ENCODE measurements around the gene CPXM2.

DNA sequence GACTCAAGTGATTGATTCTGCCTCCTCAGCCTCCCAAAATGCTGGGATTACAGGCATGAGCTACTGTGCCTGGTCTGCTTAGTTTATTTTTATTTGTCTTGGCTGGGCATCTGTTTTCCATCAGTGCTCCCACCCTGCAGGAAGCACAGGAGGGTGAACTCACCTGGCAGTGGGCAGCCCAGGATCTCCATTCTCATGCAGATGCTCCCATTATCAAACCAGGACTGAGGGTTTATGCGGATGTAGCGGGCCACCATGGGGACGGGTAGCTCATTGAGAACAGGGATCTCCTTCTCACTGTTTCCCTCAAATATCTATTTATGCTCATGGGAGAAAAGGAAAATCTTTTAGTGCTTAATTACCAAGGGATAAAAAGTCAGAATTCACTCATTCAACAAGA, 93.8 kb downstream of the CPXM2 start:
- TF ChIP-seq, protein P1, sequence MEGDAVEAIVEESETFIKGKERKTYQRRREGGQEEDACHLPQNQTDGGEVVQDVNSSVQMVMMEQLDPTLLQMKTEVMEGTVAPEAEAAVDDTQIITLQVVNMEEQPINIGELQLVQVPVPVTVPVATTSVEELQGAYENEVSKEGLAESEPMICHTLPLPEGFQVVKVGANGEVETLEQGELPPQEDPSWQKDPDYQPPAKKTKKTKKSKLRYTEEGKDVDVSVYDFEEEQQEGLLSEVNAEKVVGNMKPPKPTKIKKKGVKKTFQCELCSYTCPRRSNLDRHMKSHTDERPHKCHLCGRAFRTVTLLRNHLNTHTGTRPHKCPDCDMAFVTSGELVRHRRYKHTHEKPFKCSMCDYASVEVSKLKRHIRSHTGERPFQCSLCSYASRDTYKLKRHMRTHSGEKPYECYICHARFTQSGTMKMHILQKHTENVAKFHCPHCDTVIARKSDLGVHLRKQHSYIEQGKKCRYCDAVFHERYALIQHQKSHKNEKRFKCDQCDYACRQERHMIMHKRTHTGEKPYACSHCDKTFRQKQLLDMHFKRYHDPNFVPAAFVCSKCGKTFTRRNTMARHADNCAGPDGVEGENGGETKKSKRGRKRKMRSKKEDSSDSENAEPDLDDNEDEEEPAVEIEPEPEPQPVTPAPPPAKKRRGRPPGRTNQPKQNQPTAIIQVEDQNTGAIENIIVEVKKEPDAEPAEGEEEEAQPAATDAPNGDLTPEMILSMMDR (IDR thresholded peaks at IDR 0.05), result no peak
- TF ChIP-seq POLR2AphosphoS5 (IDR thresholded peaks at IDR 0.05) (no peak), POLR2A (IDR thresholded peaks at IDR 0.05) (no peak)
